SK-N-MC (cell line): Measurements from ENCODE around the gene TNFAIP2.

Source experiments
- EZH2 ChIP-seq: fragments of 200-600 bp; sonication (generic); IDR thresholded peaks from one replicate; pipeline ENCODE4 v1.6.1; 2017; ENCODE audit warnings: antibody characterized with exemption
- FOXP2 ChIP-seq: optimal IDR thresholded peaks from 2 replicates; pipeline ENCODE3; 2011; ENCODE audit warnings: mild to moderate bottlenecking, moderate library complexity; ENCODE audit not compliant: insufficient read depth; ENCODE audit errors: extremely low read length, control extremely low read depth
- POLR2AphosphoS5 ChIP-seq: IDR thresholded peaks from 2 replicates; pipeline ENCODE4 v1.6.1; 2012; ENCODE audit warnings: mild to moderate bottlenecking, low read depth, low read length, borderline replicate concordance

DNA sequence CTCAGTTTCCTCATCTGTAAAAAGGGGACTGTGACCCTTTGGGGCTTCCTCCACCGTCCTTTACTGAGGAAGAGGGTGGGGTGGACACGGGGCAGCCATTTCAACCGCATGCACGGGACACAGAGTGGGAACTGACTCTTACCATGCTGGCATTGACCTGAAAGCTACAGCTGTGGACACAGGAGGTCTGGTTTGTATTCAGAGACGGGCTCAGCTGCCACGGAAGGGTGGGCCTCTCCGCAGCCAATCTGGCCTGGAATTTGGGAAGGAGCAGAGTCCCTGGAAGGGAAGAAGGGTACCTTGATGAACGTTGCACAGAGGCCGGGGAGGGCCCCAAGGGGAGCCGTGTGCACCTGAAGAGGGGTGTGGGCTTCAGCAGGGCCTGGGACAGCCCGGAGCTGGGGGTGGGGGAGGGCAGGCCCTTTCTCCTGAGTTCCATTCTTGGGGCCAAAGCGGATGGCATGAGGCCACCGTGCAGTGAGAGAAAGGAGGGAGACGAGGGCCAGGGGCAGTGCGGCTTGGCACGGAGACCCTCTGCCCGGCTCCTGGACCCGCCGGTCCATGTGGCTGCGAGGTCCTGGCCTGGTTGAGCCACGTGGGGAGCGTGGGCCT lies 14.5 kb downstream of the TNFAIP2 start:
- TF ChIP-seq POLR2AphosphoS5: no peak
- TF ChIP-seq EZH2: no peak
- TF ChIP-seq FOXP2: no peak
